GM18502 (cell line): ENCODE measurements around the gene MBD2.
"Not testable (repeated sequence)": the region's sequence is repeated elsewhere in the genome, so short reads cannot be mapped to it uniquely, and the experiment has no call there.

Source experiments
- ATAC-seq: cut with Tn5 transposase; IDR thresholded peaks from one replicate; pipeline ENCODE4 v1.9.1; 2021; ENCODE audit warnings: mild to moderate bottlenecking; ENCODE audit not compliant: unreplicated experiment, poor library complexity

MBD2 gene

GRCh38 chr18:54238173-54238936, 13.9 kb upstream of the MBD2 start:
- ATAC-seq = no peak

GRCh38 chr18:54235871-54236270, 11.4 kb upstream of the MBD2 start:
- no peak for ATAC-seq

GRCh38 chr18:54233747-54234146, 9.3 kb upstream of the MBD2 start:
- ATAC-seq = no peak

GRCh38 chr18:54233228-54233625, 8.8 kb upstream of the MBD2 start:
- no peak for ATAC-seq

GRCh38 chr18:54232485-54233227, 8.2 kb upstream of the MBD2 start:
- no peak for ATAC-seq

- ATAC-seq = no peak
These were observed 5.1 kb upstream of the MBD2 start for GRCh38 chr18:54229421-54230059.

- ATAC-seq = no peak
These were observed 3.9 kb upstream of the MBD2 start for GRCh38 chr18:54228364-54228763.

- peak; percentile 23 for ATAC-seq
These were observed 764 bp downstream of the MBD2 start for GRCh38 chr18:54223568-54224241.

- peak; percentile 41 for ATAC-seq
These were observed 1.4 kb downstream of the MBD2 start for GRCh38 chr18:54222922-54223567.

- no peak for ATAC-seq
These were observed 4.1 kb downstream of the MBD2 start for GRCh38 chr18:54220406-54220805.

- ATAC-seq = not testable (repeated sequence)
These were observed 5.7 kb downstream of the MBD2 start for GRCh38 chr18:54218803-54219202.

GRCh38 chr18:54218299-54218698, 6.2 kb downstream of the MBD2 start:
- ATAC-seq = no peak

- peak; percentile 66 for ATAC-seq
These were observed 6.8 kb downstream of the MBD2 start for GRCh38 chr18:54217624-54218023.

- ATAC-seq = no peak
These were observed 9.4 kb downstream of the MBD2 start for GRCh38 chr18:54215069-54215468.

GRCh38 chr18:54210463-54210862, 14.0 kb downstream of the MBD2 start:
- ATAC-seq = peak; percentile 44

- peak; percentile 83 for ATAC-seq
These were observed 14.8 kb downstream of the MBD2 start for GRCh38 chr18:54209471-54210180.

- ATAC-seq = no peak
These were observed 18.0 kb downstream of the MBD2 start for GRCh38 chr18:54206447-54206846.

- no peak for ATAC-seq
These were observed 18.5 kb downstream of the MBD2 start for GRCh38 chr18:54205959-54206358.

GRCh38 chr18:54205448-54205847, 19.0 kb downstream of the MBD2 start:
- not testable (repeated sequence) for ATAC-seq

- ATAC-seq = no peak
These were observed 19.6 kb downstream of the MBD2 start for GRCh38 chr18:54204883-54205282.
